HG02973 (cell line): ENCODE measurements around the gene FBXL7.

Experiments
- ATAC-seq: cut with Tn5 transposase; IDR thresholded peaks from one replicate; pipeline ENCODE4 v1.9.1; 2021; ENCODE audit warnings: moderate library complexity; ENCODE audit not compliant: unreplicated experiment

FBXL7 gene

GRCh38 chr5:15794052-15794985 lies 294.3 kb downstream of the FBXL7 start:
- ATAC-seq, result no peak

- no peak for ATAC-seq
Observed at GRCh38 chr5:15796096-15796495, 296.1 kb downstream of the FBXL7 start.

GRCh38 chr5:15796557-15796956 lies 296.6 kb downstream of the FBXL7 start:
- no peak for ATAC-seq

- ATAC-seq, result no peak
Observed at GRCh38 chr5:15797116-15797515, 297.1 kb downstream of the FBXL7 start.

GRCh38 chr5:15798006-15798405 lies 298.0 kb downstream of the FBXL7 start:
- ATAC-seq, result no peak

GRCh38 chr5:15799014-15799413 lies 299.0 kb downstream of the FBXL7 start:
- no peak for ATAC-seq

GRCh38 chr5:15799612-15800011 lies 299.6 kb downstream of the FBXL7 start:
- no peak for ATAC-seq

GRCh38 chr5:15803280-15803679 lies 303.3 kb downstream of the FBXL7 start:
- no peak for ATAC-seq

GRCh38 chr5:15806613-15807012 lies 306.6 kb downstream of the FBXL7 start:
- ATAC-seq, result no peak

DNA sequence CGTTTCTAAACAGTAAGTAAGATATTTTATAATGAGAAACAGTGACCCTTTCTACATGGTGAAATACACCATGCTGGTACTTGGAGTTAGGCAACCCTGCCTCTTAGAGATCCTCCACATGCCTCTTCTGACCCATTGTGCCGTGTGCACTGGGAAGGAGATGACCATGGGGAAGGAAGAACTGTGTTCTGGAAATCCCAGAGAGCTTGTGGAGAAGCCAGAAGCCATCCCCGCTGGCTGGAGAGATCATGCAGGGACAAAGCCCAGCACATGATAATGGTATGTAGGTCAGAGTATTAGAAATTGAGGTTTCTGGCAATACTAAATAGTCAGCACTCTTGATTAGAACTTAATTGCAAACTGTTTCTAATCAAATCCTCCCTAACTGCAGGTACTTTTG lies 307.3 kb downstream of the FBXL7 start:
- no peak for ATAC-seq

DNA sequence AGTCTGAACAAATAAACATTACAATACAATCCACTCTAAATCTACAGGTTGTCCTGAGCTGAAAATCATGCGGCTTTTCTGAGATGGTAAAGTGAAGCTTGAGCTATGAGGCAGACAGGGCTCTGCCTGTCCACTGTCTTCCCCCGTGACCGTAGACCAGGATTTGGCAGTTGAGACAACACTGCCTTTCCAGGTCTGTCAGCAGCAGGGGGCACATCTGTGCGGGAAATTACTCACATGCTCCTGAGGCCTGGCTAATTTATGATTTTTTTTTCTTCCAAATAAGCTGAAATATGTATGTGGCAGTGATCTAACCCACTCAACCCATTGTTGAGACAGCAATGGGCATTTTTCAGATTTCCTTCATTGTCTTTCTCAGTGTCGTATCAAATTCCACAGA lies 307.9 kb downstream of the FBXL7 start:
- ATAC-seq, result no peak

DNA sequence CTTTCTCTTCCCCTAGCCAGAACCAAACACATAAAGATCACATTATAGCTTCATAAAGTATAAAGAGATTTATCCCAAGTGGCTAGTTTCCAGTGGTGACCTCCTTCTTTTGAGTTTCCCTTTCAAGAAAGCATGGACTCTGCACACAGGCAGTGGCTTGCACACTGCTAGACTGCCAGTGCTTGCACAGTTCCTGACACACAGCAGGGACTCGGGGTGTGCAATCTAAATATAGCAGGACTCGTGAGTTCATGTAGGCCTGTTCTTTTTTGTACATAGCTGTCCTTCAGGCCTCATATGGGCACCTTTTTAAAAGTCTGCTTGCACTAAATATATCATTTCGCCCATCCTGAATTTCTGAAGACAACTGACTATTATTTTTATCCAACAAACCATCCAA lies 308.6 kb downstream of the FBXL7 start:
- ATAC-seq, result no peak

- no peak for ATAC-seq
Observed at GRCh38 chr5:15819617-15820016, 319.6 kb downstream of the FBXL7 start.

GRCh38 chr5:15821506-15821905 lies 321.5 kb downstream of the FBXL7 start:
- ATAC-seq, result no peak

- ATAC-seq, result no peak
Observed at GRCh38 chr5:15823398-15823797, 323.4 kb downstream of the FBXL7 start.

DNA sequence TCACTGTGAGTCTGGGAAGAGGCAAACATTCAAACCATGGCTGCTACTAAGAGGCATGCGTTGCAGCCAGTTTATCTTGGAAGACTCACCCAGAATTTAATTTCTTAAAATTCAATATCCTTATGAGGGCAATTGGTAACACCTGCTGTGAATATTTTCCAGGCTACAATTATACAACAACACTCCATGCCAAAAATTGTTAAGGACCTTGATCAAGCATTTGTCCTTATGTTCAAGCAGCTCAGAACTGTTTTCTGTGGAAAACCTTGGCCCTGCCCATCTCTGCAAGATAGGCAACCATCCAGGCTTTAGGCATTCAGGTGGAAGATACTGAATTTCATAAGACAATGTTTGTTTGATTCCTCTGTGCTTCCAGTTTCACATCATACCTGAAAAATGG lies 327.8 kb downstream of the FBXL7 start:
- no peak for ATAC-seq

GRCh38 chr5:15831408-15831807 lies 331.4 kb downstream of the FBXL7 start:
- no peak for ATAC-seq

DNA sequence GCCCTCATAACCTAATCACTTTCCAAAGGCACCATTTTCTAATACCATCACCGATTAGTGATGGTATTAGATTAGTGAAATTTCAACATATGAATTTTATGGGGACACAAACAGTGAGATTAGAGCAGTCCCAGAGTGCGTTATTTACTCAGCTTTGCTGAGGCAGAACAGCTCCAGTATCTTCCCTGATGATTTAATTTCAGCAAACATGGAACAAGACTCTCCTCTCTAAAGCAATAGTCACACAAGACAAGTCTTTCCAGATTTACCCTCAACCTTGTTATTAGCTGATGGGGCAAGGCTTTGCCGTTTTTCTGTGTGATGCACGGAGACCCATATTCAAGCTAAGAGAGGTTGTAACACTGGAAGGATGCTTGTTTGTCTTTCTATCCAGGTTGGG lies 333.4 kb downstream of the FBXL7 start:
- no peak for ATAC-seq

DNA sequence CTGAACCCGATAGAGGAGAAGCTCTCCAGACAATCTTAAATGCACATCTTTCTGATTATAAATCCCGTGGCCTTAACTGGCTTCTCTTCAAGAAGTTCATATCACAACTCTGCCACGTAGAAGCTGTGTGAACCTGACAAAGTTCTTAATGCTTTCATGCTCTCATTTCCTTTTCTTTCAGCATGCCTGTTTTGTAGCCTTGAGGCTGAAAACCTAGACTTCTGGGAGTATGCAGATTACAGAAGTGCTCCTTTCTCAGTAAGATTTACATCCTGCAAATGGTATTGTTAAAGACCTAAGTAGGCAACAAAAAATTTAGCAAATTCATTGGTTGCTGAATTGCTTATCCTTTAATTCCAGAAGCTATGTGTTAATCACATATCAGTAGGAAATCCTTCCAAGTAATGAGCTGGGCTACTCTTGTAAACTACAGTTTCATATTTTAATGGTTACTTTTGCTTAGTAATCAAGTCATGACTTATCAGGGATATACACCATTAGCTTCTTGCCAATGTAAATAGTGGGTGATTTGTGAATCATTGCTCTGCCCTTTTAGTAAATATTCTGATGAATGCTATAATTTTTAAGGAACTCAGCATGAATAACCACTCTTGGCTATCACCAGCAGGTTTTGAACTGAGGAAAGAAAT lies 334.7 kb downstream of the FBXL7 start:
- no peak for ATAC-seq

DNA sequence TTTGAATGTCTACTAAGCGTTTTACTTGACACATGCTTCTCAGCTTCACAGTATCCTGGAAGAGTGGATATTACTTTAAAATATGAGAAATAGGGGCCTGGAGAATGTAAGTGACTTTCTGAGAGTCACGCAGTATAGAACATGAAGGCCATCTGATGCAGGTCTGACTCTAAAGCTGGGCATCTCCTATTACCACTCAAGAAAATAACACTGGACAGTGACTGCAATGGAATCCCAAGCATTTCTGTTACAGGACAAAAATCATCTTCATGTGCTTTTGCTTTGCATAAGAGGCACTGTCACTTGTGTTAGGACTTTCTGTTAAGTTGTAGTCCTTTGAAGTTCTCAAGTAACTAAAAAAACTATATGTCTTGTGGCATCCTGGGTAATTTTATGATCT lies 335.5 kb downstream of the FBXL7 start:
- ATAC-seq, result no peak

- ATAC-seq, result no peak
Observed at GRCh38 chr5:15837551-15838289, 337.7 kb downstream of the FBXL7 start.

DNA sequence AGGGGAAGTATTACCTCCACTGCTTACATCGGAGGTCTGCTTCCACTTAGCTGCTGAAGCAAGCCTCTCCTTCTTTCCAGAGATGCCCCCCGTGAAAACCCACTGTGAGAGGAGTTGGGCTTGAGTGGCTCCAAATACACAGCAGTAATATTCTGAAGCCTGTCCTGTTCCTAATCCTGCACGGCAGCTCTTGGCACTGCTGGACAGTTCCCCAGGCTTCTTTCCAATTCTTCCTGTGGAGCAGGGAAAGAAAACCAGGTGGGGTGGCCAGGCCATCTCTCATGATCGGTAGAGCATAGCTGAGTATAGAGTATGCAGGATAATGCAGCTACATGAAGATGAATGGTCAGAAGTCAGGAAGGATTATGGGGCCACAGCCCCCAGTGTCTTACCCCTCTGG lies 344.3 kb downstream of the FBXL7 start:
- no peak for ATAC-seq
